Measurements from ENCODE around the gene CRTAC1. TPM values are rescaled to one million over a fixed set of nuclear protein-coding genes. Genes with fewer than 3 reads are reported as not detected.

CRTAC1 gene
- total RNA-seq, 1 experiment from 2014 or later, result 1.2 TPM

DNA sequence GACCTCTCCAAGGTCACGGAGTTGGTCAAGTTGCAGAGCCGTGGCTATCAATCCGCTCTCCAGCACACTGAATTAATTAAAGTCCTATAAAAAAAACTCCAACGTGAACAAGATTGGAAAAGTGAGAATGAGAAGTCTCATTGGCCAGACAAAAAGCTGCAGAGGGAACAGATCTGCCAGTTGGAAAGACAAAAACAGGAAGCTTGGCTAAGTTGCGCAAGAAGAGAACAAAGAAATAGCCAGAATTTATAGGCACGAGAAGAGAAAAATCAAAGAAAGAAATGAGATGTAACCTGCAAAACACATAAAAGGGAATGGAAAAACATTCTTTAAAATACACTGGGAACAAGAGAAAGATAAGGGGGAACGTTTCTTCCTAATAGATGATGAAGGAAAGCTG is 45.7 kb upstream of the CRTAC1 start (continued):
- TF ChIP-seq ZNF416 (CRISPR knock-in tag; IDR thresholded peaks at IDR 0.05) (no peak), MXD4 (CRISPR knock-in tag; IDR thresholded peaks at IDR 0.05; ENCODE audit: borderline replicate concordance) (no peak)

- POLR2A ChIA-PET, result no interaction called here
- H3K27ac Mint-ChIP-seq, result no peak overlapping the region
- H3K9me3 Mint-ChIP-seq, result no peaks in the 10 kb centered on the region
- DNase-seq (ENCODE audit: low spot score), result peak; percentile 42
- no peaks in the 10 kb centered on the region for H3K4me1 Mint-ChIP-seq
- H3K36me3 Mint-ChIP-seq, result no peaks in the 10 kb centered on the region
- TF ChIP-seq ZNF416 (CRISPR knock-in tag; IDR thresholded peaks at IDR 0.05) (no peak), ZNF121 (CRISPR knock-in tag; IDR thresholded peaks at IDR 0.05) (no peak), HMGA2 (CRISPR knock-in tag; IDR thresholded peaks at IDR 0.05) (no peak), E2F4 (CRISPR knock-in tag; IDR thresholded peaks at IDR 0.05; ENCODE audit: borderline replicate concordance, low read depth) (no peak), SP1 (CRISPR knock-in tag; conservative IDR thresholded peaks at IDR 0.05) (no peak), PRRX2 (CRISPR knock-in tag; IDR thresholded peaks at IDR 0.05) (no peak), GRHL2 (CRISPR knock-in tag; IDR thresholded peaks at IDR 0.05; ENCODE audit: insufficient replicate concordance, severe bottlenecking) (no peak), PREB (CRISPR knock-in tag; IDR thresholded peaks at IDR 0.05; ENCODE audit: borderline replicate concordance) (no peak)
- TF ChIP-seq, protein P1, sequence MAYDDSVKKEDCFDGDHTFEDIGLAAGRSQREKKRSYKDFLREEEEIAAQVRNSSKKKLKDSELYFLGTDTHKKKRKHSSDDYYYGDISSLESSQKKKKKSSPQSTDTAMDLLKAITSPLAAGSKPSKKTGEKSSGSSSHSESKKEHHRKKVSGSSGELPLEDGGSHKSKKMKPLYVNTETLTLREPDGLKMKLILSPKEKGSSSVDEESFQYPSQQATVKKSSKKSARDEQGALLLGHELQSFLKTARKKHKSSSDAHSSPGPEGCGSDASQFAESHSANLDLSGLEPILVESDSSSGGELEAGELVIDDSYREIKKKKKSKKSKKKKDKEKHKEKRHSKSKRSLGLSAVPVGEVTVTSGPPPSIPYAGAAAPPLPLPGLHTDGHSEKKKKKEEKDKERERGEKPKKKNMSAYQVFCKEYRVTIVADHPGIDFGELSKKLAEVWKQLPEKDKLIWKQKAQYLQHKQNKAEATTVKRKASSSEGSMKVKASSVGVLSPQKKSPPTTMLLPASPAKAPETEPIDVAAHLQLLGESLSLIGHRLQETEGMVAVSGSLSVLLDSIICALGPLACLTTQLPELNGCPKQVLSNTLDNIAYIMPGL (CRISPR knock-in tag; IDR thresholded peaks at IDR 0.05), result no peak
- no peak for ATAC-seq
- CTCF ChIA-PET, result no interaction called here
- H3K4me3 Mint-ChIP-seq, result no peak overlapping the region
- H3K27me3 Mint-ChIP-seq (ENCODE audit: low read depth), result peaks cover 13% of the 10 kb centered on the region
Measured at GRCh38 chr10:98074315-98074911, 44.0 kb upstream of the CRTAC1 start.

- TF ChIP-seq USF2 (CRISPR knock-in tag; IDR thresholded peaks at IDR 0.05) (peak; percentile 49; the same call in 1 of the 2 replicates), ATF3 (CRISPR knock-in tag; conservative IDR thresholded peaks at IDR 0.05) (no peak), MXD4 (CRISPR knock-in tag; IDR thresholded peaks at IDR 0.05; ENCODE audit: borderline replicate concordance) (no peak), ZNF423 (CRISPR knock-in tag; IDR thresholded peaks at IDR 0.05) (no peak), E2F4 (CRISPR knock-in tag; IDR thresholded peaks at IDR 0.05; ENCODE audit: borderline replicate concordance, low read depth) (no peak), USF1 (CRISPR knock-in tag; IDR thresholded peaks at IDR 0.05) (peak; percentile 29; the same call in 1 of the 2 replicates), ZNF425 (CRISPR knock-in tag; conservative IDR thresholded peaks at IDR 0.05) (no peak), CBFB (CRISPR knock-in tag; IDR thresholded peaks at IDR 0.05; ENCODE audit: low read depth) (no peak)
- TF ChIP-seq, protein P2, sequence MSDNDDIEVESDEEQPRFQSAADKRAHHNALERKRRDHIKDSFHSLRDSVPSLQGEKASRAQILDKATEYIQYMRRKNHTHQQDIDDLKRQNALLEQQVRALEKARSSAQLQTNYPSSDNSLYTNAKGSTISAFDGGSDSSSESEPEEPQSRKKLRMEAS (CRISPR knock-in tag; IDR thresholded peaks at IDR 0.05), result no peak
- Mint-ChIP-seq H3K9me3 (no peaks in the 10 kb centered on the region), H3K4me1 (peaks cover 10% of the 10 kb centered on the region), H3K4me3 (no peak overlapping the region), H3K36me3 (no peaks in the 10 kb centered on the region), H3K27ac (no peak overlapping the region), H3K27me3 (ENCODE audit: low read depth) (peaks cover 8% of the 10 kb centered on the region)
- DNase-seq (ENCODE audit: low spot score), result no peak
- ChIA-PET POLR2A (no interaction called here), CTCF (interaction anchor here (1.3 kb wide), 1 partner anchor 26 kb away, joined by 3 read pairs; no protein-coding TSS in a partner anchor)
- ATAC-seq, result peak; percentile 46; the same call in 1 of the 2 replicates
Measured at GRCh38 chr10:98067165-98067564, 36.7 kb upstream of the CRTAC1 start.

All from WTC11 (cell line).